Liver (tissue), 10 donors: ENCODE measurements around the gene JAG2. TPM values are rescaled to one million over a fixed set of nuclear protein-coding genes. Genes with fewer than 3 reads are reported as not detected.

Source experiments
- DNase-seq: peaks from one replicate; pipeline ENCODE4 v3.0.0-alpha.2; 2017; ENCODE audit warnings: low spot score
- H3K27ac ChIP-seq, 2 donors: one replicate each; pipeline ENCODE4 v1.7.0; 2013; ENCODE audit warnings: inconsistent platforms in 2 of 2, low read length in 2 of 2, control low read depth in 1 of 2, low read depth in 1 of 2, mild to moderate bottlenecking in 1 of 2
- H3K27me3 ChIP-seq, 4 donors: one replicate each; pipeline versions ENCODE4 v1.6.1 to v1.7.0; 2013; ENCODE audit warnings: low read length in 3 of 4, inconsistent platforms in 1 of 4, mild to moderate bottlenecking in 1 of 4, moderate library complexity in 1 of 4; ENCODE audit not compliant: control insufficient read depth in 4 of 4, insufficient read depth in 4 of 4
- H3K36me3 ChIP-seq, 4 donors: one replicate each; pipeline versions ENCODE4 v1.6.1 to v1.7.0; 2013; ENCODE audit warnings: low read length in 3 of 4, mild to moderate bottlenecking in 3 of 4, low read depth in 1 of 4, moderate library complexity in 1 of 4; ENCODE audit not compliant: control insufficient read depth in 4 of 4, insufficient read depth in 3 of 4
- H3K4me1 ChIP-seq, 4 donors: one replicate each; pipeline versions ENCODE4 v1.6.1 to v1.7.0; 2013; ENCODE audit warnings: low read length in 3 of 4, mild to moderate bottlenecking in 3 of 4, moderate library complexity in 1 of 4; ENCODE audit not compliant: control insufficient read depth in 4 of 4, insufficient read depth in 4 of 4
- H3K4me3 ChIP-seq, 3 donors: one replicate each; pipeline versions ENCODE4 v1.6.1 to v1.7.0; 2013; ENCODE audit warnings: low read length in 3 of 3, control low read depth in 1 of 3, low read depth in 1 of 3, mild to moderate bottlenecking in 1 of 3
- H3K9ac ChIP-seq, 2 donors: one replicate each; pipeline ENCODE4 v1.7.0; 2013; ENCODE audit warnings: low read length in 2 of 2, mild to moderate bottlenecking in 2 of 2, moderate library complexity in 2 of 2, control low read depth in 1 of 2, low read depth in 1 of 2
- H3K9me3 ChIP-seq, 4 donors: one replicate each; pipeline versions ENCODE4 v1.6.1 to v1.7.0; 2013; ENCODE audit warnings: low read length in 3 of 4; ENCODE audit not compliant: control insufficient read depth in 4 of 4
- EGR1 ChIP-seq, 2 donors: IDR thresholded peaks; 2 replicates each; pipeline ENCODE4 v1.6.1; 2016 to 2018; ENCODE audit warnings: antibody characterized with exemption in 2 of 2, low read depth in 2 of 2
- FOXA1 ChIP-seq: IDR thresholded peaks from 2 replicates; pipeline ENCODE4 v1.6.1; 2016; ENCODE audit warnings: antibody characterized with exemption
- HNF4A ChIP-seq, 2 donors: conservative IDR thresholded peaks; 2 replicates each; pipeline ENCODE4 v1.6.1; 2016; ENCODE audit warnings: antibody characterized with exemption in 2 of 2, mild to moderate bottlenecking in 2 of 2
- JUND ChIP-seq, 2 donors: IDR thresholded peaks; 2 replicates each; pipeline ENCODE4 v1.6.1; 2016; ENCODE audit warnings: antibody characterized with exemption in 2 of 2
- SP1 ChIP-seq: IDR thresholded peaks from 2 replicates; pipeline ENCODE4 v1.6.1; 2018; ENCODE audit warnings: antibody characterized with exemption, mild to moderate bottlenecking
- TAF1 ChIP-seq: conservative IDR thresholded peaks from 2 replicates; pipeline ENCODE4 v1.6.1; 2016; ENCODE audit warnings: antibody characterized with exemption, mild to moderate bottlenecking
- ZBTB33 ChIP-seq: IDR thresholded peaks from 2 replicates; pipeline ENCODE4 v1.6.1; 2016; ENCODE audit warnings: antibody characterized with exemption
- WGBS: extraction: QIAGEN DNeasy Blood & Tissue Kit; methylation state at CpG from one replicate; pipeline ENCODE4 v1.1.7; 2013; 5-methylcytosine and 5-hydroxymethylcytosine counted together
- polyA plus RNA-seq, 2 donors: library from polyadenylated mRNA; stranded (reverse) in 1 of 2; unstranded in 1 of 2; fragments of 200-250 nt in 1 of 2; fragments of >200 nt in 1 of 2; fragmentation: Nextera tagmentation in 1 of 2; extraction: Ambion mirVana in 1 of 2; gene quantifications; one replicate each; pipeline versions ENCODE4 v1.2.1 to v1.2.3, GENCODE V29; 2013 to 2015
- small RNA-seq: library from RNA; depleted of rRNA; stranded (forward); fragments of <200 nt; gene quantifications from one replicate; pipeline ENCODE3, GENCODE V24; 2014
- total RNA-seq, 2 donors: library from RNA; depleted of rRNA; stranded (reverse); fragments of >200 nt; gene quantifications; one replicate each; pipeline ENCODE4 v1.2.3, GENCODE V29; 2014
- TF ChIP-seq, protein P1 (sequence below): IDR thresholded peaks from 2 replicates; pipeline ENCODE4 v1.6.1; 2016; ENCODE audit warnings: antibody characterized with exemption, mild to moderate bottlenecking
- donor health status: healthy.
- donor health status: healthy.
- donor health status: healthy.
- donor health status: healthy.
- donor health status: healthy.

The JAG2 gene
- total and polyA plus RNA-seq, 4 donors, result 0.24 to 1.0 (median 0.54) TPM

DNA sequence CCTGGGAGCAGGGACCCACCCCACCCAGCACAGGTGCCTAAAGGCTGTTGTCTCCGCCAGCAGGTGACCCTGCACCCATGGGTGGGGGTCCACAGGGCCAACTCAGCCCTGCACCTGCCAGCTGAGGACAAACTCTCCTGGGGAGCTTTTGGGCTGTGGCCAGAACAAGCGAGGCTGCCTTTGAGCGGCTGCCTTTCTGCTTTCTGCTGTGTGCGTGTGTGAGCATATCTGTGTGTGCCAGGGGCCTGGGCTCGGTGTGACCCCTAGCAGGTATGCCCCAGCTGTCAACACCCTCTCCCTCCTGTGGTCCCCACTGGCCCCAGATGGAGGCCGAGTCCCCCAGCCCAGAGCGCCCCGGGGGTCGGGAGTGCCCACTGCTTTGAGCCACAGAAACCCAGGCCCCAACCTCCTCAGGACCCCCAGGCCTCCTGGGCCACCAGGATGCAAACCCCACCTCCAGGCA is 77.5 kb downstream of the JAG2 start:
- H3K4me3 ChIP-seq, result no peak overlapping the region
- DNase-seq, result no peak
- no peak for TF ChIP-seq ZBTB33
- TF ChIP-seq EGR1 (IDR thresholded peaks at IDR 0.05; ENCODE audit: low read depth in 2 of 2), result no peak
- no peak for TF ChIP-seq JUND (IDR thresholded peaks at IDR 0.05)
- TF ChIP-seq, protein P1, sequence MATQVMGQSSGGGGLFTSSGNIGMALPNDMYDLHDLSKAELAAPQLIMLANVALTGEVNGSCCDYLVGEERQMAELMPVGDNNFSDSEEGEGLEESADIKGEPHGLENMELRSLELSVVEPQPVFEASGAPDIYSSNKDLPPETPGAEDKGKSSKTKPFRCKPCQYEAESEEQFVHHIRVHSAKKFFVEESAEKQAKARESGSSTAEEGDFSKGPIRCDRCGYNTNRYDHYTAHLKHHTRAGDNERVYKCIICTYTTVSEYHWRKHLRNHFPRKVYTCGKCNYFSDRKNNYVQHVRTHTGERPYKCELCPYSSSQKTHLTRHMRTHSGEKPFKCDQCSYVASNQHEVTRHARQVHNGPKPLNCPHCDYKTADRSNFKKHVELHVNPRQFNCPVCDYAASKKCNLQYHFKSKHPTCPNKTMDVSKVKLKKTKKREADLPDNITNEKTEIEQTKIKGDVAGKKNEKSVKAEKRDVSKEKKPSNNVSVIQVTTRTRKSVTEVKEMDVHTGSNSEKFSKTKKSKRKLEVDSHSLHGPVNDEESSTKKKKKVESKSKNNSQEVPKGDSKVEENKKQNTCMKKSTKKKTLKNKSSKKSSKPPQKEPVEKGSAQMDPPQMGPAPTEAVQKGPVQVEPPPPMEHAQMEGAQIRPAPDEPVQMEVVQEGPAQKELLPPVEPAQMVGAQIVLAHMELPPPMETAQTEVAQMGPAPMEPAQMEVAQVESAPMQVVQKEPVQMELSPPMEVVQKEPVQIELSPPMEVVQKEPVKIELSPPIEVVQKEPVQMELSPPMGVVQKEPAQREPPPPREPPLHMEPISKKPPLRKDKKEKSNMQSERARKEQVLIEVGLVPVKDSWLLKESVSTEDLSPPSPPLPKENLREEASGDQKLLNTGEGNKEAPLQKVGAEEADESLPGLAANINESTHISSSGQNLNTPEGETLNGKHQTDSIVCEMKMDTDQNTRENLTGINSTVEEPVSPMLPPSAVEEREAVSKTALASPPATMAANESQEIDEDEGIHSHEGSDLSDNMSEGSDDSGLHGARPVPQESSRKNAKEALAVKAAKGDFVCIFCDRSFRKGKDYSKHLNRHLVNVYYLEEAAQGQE, result no peak
- no peak for TF ChIP-seq HNF4A (conservative IDR thresholded peaks at IDR 0.05)
- TF ChIP-seq SP1, result no peak
- TF ChIP-seq FOXA1, result no peak
- TF ChIP-seq TAF1, result no peak
- no peaks in the 10 kb centered on the region for H3K36me3 ChIP-seq
- no peak overlapping the region for H3K9ac ChIP-seq
- H3K27me3 ChIP-seq, result peaks cover 0 to 2% (median 0%) of the 10 kb centered on the region in 4 donors
- 59% methylated on average over 9 of the region's 9 CpGs for WGBS
- H3K27ac ChIP-seq, result peak overlapping the region in 1 of 2 donors; percentile 62
- H3K4me1 ChIP-seq, result peaks cover 27 to 60% (median 37%) of the 10 kb centered on the region in 4 donors
- no peaks in the 10 kb centered on the region for H3K9me3 ChIP-seq

Small RNA genes lying within 50 kb of the gene (small RNA-seq; reads per million reads assigned to genes)
- gene AL512356.2, result not detected
- not detected for gene MIR6765

Other genes starting within 250 kb of the JAG2 start
- gene PLD4, start 243.9 kb downstream of the JAG2 start, total RNA-seq, result 10 to 100 TPM in 1 of 2 donors, under 1 TPM in 1; under 0.01 to 14.5 TPM
- gene PLD4, start 243.9 kb downstream of the JAG2 start, polyA plus RNA-seq, result under 1 TPM; 0.31 to 0.39 TPM
- gene AHNAK2, start 190.4 kb downstream of the JAG2 start, total RNA-seq, result 1 to 10 TPM in 1 of 2 donors, under 1 TPM in 1; 0.05 to 2.6 TPM
- 1 to 10 TPM in 1 of 2 donors, under 1 TPM in 1; 0.40 to 1.9 TPM for gene AHNAK2, start 190.4 kb downstream of the JAG2 start, polyA plus RNA-seq
- gene CLBA1, start 183.0 kb downstream of the JAG2 start, total RNA-seq, result 1 to 10 TPM in 1 of 2 donors, under 1 TPM in 1; 0.98 to 3.5 TPM
- 1 to 10 TPM; 1.0 to 3.9 TPM for gene CLBA1, start 183.0 kb downstream of the JAG2 start, polyA plus RNA-seq
- 10 to 100 TPM in 1 of 2 donors, 1 to 10 TPM in 1; 2.9 to 34.5 TPM for gene CDCA4, start 147.7 kb downstream of the JAG2 start, total RNA-seq
- gene CDCA4, start 147.7 kb downstream of the JAG2 start, polyA plus RNA-seq, result 1 to 10 TPM; 1.2 to 2.5 TPM
- 1 to 10 TPM; 1.2 TPM for gene GPR132, start 103.3 kb downstream of the JAG2 start, total RNA-seq
- under 1 TPM; 0.32 to 0.33 TPM for gene GPR132, start 103.3 kb downstream of the JAG2 start, polyA plus RNA-seq
- gene NUDT14, start 12.5 kb upstream of the JAG2 start, total RNA-seq, result 1 to 10 TPM; 3.8 to 4.8 TPM
- gene NUDT14, start 12.5 kb upstream of the JAG2 start, polyA plus RNA-seq, result 10 to 100 TPM; 11.1 to 24.2 TPM
- 10 to 100 TPM; 15.9 to 17.5 TPM for gene BTBD6, start 79.8 kb upstream of the JAG2 start, total RNA-seq
- gene BTBD6, start 79.8 kb upstream of the JAG2 start, polyA plus RNA-seq, result 10 to 100 TPM in 1 of 2 donors, 1 to 10 TPM in 1; 5.8 to 18.1 TPM
- gene BRF1, start 132.2 kb upstream of the JAG2 start, total RNA-seq, result 10 to 100 TPM; 13.0 to 24.1 TPM
- 1 to 10 TPM; 4.6 to 8.3 TPM for gene BRF1, start 132.2 kb upstream of the JAG2 start, polyA plus RNA-seq
- gene PACS2, start 146.0 kb upstream of the JAG2 start, total RNA-seq, result 10 to 100 TPM; 10.2 to 21.9 TPM
- gene PACS2, start 146.0 kb upstream of the JAG2 start, polyA plus RNA-seq, result 1 to 10 TPM; 5.1 to 9.5 TPM
- gene TEX22, start 229.8 kb upstream of the JAG2 start, total RNA-seq, result under 1 TPM; 0.08 to 0.14 TPM
- under 1 TPM in 1 of 2 donors, not detected in 1; 0.02 TPM for gene TEX22, start 229.8 kb upstream of the JAG2 start, polyA plus RNA-seq